Measurements from ENCODE around the gene PALM3.
"Not testable (repeated sequence)": the region's sequence is repeated elsewhere in the genome, so short reads cannot be mapped to it uniquely, and the experiment has no call there.

PALM3 gene

GRCh38 chr19:14022469-14022868 lies 39.4 kb downstream of the PALM3 start:
- no peak for DNase-seq (ENCODE audit: extremely low read depth, low read depth)
- TF ChIP-seq, protein P1, sequence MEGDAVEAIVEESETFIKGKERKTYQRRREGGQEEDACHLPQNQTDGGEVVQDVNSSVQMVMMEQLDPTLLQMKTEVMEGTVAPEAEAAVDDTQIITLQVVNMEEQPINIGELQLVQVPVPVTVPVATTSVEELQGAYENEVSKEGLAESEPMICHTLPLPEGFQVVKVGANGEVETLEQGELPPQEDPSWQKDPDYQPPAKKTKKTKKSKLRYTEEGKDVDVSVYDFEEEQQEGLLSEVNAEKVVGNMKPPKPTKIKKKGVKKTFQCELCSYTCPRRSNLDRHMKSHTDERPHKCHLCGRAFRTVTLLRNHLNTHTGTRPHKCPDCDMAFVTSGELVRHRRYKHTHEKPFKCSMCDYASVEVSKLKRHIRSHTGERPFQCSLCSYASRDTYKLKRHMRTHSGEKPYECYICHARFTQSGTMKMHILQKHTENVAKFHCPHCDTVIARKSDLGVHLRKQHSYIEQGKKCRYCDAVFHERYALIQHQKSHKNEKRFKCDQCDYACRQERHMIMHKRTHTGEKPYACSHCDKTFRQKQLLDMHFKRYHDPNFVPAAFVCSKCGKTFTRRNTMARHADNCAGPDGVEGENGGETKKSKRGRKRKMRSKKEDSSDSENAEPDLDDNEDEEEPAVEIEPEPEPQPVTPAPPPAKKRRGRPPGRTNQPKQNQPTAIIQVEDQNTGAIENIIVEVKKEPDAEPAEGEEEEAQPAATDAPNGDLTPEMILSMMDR (IDR thresholded peaks at IDR 0.05; ENCODE audit: low read depth, low read length) = no peak

DNA sequence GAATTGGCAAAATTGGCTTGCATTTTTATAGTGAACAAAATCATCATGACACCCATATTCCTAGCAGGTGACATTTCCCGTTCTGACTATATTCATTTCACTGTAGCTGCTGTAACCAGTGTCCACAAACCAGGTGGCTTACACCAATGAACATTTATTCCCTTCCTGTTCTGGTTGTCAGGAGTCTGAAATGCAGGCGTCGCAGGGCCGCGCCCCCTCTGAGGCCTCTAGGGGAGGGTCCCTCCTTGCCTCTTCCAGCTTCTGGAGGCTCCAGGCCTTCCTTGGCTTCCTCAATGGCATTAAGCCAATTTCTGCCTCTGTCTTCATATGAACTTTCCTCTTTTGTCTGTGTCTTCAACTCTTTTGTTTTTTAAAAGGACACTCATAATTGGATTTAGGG lies 40.4 kb downstream of the PALM3 start:
- DNase-seq (ENCODE audit: extremely low read depth, low read depth) = no peak
- TF ChIP-seq, protein P1 (IDR thresholded peaks at IDR 0.05; ENCODE audit: low read depth, low read length) = no peak

DNA sequence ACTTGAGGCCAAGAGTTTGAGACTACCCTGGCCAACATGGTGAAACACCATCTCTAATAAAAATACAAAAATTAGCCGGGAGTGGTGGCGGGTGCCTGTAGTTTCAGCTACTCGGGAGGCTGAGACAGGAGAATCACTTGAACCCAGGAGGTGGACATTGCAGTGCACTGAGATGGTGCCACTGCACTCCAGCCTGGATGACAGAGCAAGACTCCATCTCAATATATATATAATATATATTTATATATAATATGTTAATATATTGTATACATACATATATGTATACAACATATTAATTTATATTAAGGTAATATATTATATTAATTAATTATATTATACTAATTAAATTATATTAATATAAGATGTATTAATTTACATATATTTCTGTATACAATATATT lies 42.1 kb downstream of the PALM3 start:
- DNase-seq (ENCODE audit: extremely low read depth, low read depth) = not testable (repeated sequence)

- no peak for DNase-seq (ENCODE audit: extremely low read depth, low read depth)
- TF ChIP-seq, protein P1 (IDR thresholded peaks at IDR 0.05; ENCODE audit: low read depth, low read length) = no peak
Observed at GRCh38 chr19:14019100-14019499, 42.8 kb downstream of the PALM3 start.

- TF ChIP-seq, protein P1 (IDR thresholded peaks at IDR 0.05; ENCODE audit: low read depth, low read length) = no peak
- DNase-seq (ENCODE audit: extremely low read depth, low read depth) = no peak
Observed at GRCh38 chr19:14015524-14016035, 46.3 kb downstream of the PALM3 start.

GRCh38 chr19:14012378-14012915 lies 49.4 kb downstream of the PALM3 start:
- TF ChIP-seq, protein P1 (IDR thresholded peaks at IDR 0.05; ENCODE audit: low read depth, low read length) = no peak

DNA sequence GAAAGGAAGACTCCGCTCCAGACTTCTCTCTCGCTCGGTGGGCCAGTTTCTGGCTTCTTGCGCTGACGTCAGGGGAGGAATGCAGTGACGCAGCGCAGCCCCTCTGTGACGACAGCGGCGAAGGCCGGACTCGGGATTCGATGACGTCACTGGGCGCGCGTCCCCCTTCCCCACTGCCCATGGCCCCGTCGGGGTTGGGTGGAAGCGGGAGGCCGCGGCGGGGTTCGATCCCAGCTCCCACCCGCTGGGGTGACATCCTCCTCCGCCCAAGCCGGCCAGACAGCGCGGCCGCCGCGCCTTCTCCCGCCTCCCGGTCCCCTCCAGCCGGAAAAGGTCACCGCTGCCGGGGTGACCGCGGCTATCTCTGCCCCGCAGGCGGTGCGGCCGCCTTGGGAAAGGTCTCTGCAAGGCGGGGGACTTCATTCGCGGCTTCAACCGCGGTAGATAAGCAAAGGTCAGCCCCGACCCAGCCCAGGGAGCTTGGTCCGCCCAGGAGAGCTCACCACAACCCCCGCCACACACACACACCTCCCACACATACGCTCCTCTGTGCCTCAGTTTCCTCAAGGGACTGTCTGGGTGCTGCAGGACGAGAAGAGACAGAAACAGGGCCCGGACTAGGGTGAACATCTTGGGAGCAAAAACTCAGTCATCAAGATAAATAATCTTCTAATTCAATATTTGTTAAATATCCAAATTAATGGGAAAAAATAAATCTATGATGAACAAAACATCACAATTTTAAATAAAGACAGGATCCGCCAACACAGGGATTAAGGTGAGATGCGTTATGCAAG lies 54.9 kb downstream of the PALM3 start:
- DNase-seq (ENCODE audit: extremely low read depth, low read depth) = no peak
- TF ChIP-seq, protein P1 (IDR thresholded peaks at IDR 0.05; ENCODE audit: low read depth, low read length) = no peak

More at GRCh38 chr19:14012378-14012915, 49.4 kb downstream of the PALM3 start:
- DNase-seq (ENCODE audit: extremely low read depth, low read depth) = no peak
